LNCAP (cell line): ENCODE results near the gene PPP4R3A.

Source experiments
- TF ChIP-seq, protein P1 (sequence below): fragments of 450-650 bp; IDR thresholded peaks from 2 replicates; pipeline ENCODE4 v1.5.1; 2017; ENCODE audit warnings: mild to moderate bottlenecking

The PPP4R3A gene

DNA sequence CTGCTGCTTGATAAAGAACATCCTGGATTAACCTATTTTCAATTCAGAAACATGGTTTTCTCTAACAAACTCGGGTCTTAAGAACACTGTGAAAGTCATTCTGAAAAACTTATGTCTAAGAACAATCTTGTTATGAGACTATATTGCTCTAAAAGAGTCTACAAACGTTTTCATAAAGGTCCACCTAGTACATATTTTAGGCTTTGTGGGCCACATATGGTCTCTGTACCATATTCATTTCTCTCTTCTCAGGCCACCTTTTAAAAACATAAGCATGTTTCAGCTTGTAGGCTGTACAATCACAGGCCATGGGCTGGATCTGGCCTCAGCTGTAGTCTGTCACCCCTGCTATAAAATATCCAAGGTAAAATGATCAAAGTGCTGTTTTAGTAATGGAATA lies 39.9 kb downstream of the PPP4R3A start:
- TF ChIP-seq, protein P1, sequence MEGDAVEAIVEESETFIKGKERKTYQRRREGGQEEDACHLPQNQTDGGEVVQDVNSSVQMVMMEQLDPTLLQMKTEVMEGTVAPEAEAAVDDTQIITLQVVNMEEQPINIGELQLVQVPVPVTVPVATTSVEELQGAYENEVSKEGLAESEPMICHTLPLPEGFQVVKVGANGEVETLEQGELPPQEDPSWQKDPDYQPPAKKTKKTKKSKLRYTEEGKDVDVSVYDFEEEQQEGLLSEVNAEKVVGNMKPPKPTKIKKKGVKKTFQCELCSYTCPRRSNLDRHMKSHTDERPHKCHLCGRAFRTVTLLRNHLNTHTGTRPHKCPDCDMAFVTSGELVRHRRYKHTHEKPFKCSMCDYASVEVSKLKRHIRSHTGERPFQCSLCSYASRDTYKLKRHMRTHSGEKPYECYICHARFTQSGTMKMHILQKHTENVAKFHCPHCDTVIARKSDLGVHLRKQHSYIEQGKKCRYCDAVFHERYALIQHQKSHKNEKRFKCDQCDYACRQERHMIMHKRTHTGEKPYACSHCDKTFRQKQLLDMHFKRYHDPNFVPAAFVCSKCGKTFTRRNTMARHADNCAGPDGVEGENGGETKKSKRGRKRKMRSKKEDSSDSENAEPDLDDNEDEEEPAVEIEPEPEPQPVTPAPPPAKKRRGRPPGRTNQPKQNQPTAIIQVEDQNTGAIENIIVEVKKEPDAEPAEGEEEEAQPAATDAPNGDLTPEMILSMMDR = no peak

DNA sequence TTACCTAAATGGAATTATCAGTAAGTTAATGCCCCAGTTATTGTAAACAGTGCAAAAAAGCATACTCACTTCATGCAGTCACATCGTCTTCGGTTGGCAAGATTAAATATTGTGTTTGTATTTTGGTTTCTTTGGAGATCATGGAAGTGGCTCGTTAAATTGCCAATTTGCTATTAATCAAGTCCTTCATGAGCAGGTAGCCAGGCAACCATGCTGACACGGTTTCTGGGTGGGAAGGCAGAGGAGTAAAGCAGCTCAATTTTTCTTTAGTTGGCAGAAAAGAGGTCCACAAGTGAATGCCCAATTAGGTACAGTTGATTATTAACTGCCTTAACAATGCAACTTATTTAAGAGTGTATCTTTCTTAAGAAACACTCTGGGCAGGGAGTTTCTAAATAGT lies 43.9 kb downstream of the PPP4R3A start:
- TF ChIP-seq, protein P1 = no peak

DNA sequence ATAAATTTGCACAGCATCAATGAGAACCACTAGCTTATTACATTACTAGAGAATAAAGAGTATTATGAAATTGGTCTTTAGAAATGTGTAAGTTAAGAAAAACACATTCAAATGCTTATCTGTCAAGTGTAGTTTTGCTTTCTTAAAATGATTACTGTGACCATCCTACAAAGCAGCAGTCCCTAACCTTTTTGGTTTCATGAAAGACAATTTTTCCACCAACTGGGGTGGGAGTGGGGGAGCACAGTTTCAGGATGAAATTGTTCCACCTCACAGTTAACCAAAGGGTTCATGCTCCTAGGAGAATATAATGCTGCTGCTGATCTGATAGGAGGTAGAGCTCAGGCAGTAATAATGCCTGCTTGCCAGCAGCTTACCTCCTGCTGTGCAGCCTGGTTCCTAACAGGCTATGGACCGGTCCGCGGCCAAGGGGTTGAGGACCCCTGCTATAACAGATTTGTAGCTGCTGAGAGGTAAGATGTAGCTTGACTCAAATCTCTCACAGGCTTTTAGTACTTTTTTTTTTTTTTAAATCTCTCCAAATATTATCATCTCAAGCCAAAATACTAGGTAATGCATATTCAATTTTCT lies 45.4 kb downstream of the PPP4R3A start:
- TF ChIP-seq, protein P1 = no peak

DNA sequence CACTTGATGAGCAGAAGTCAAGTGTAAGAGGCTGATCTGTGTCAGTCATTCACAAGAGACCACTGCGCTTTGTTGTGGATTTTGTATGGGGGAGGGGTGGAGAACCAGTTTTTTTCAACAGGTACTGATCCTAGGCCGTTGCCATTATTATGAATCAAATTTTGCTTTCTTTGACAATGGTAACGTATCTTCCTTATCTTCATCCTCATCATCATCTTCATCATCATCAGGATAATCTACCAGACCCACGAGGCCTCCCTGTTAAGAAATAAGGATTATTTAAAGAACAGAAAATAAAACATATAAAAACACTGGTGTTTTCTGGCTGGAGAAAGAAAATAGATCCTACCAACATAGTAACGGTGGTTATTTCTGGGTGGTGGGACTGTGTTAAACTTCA lies 51.5 kb downstream of the PPP4R3A start:
- TF ChIP-seq, protein P1 = no peak

DNA sequence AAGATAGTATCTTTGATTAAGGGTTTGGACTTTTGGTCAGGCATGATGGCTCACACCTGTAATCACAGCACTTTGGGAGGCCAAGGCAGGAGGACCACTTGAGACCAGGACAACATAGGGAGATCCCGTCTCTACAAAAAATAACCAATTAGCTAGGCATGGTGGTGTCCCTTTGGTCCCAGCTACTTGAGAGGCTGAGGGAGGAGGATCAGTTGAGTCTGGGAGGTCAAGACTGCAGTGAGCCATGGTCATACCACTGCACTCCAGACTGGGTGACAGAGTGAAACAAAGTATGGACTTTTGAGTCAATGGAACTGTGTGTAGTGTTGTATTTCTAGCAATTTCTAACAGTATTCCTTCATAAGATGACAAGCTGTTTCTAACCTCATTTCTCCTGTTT lies 53.8 kb downstream of the PPP4R3A start:
- TF ChIP-seq, protein P1 = no peak

DNA sequence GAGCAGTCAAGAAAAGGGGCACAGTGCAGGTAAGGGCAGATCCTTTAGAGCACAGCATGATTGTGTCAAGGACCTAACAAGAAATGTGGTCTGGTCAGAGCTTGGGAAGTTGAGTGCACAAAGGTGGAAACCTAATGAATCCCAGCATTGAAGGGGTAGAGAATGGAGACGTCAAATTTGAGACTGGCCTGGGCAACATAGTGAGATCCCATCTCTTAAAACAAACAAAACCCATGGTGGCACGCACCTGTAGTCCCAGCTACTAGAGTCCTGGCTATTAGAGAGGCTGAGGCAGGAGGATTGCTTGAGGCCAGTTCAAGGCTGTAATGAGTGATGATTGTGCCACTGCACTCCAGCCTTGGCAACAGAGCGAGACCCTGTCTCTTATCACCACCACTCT lies 55.5 kb downstream of the PPP4R3A start:
- TF ChIP-seq, protein P1 = no peak

DNA sequence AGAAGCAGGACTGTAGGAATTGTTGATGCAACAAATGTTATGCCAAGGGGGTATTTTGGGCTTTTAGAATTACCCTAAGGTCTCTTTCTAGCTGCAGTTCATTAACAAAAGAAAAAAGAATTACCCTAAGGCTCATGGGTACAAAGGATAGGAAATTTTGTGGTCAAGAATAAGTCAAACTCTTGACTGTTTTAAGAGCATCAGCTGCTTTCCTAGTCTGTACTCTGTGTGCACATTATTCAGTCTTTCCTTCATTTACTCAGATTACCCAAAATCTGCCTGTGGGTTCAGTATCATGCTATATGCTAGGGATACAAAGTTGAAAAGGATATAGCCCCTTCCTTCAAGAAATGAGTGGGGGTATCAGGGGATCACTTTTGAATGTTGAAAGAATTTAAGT lies 56.0 kb downstream of the PPP4R3A start:
- TF ChIP-seq, protein P1 = no peak

DNA sequence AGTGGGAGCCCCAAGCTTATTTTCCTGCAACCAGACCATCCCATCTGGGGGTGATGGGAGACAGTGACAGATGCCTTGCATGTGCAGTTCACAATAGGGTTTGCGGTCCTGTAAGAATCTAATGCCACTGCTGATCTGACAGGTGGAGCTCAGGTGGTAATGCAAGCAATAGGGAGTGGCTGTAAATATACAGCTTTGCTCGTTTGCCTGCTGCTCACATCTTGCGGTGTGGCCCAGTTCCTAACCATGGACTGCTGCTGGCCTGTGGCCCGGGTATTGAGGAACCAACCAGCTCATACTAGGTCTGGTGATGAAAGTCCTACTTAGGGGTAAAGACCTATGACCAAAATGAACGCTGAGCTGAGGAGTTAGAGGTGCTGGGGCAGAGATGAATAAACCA lies 56.4 kb downstream of the PPP4R3A start:
- TF ChIP-seq, protein P1 = no peak
